ENCODE measurements around the gene TCN2.
"Not testable (repeated sequence)": the region's sequence is repeated elsewhere in the genome, so short reads cannot be mapped to it uniquely, and the experiment has no call there.

The TCN2 gene

GRCh38 chr22:30665786-30666185, 58.8 kb downstream of the TCN2 start:
- DNase-seq (no peak), ATAC-seq (no peak)
- H3K27me3 Mint-ChIP-seq: peaks cover 2% of the 10 kb centered on the region
- no peaks in the 10 kb centered on the region for H3K9me3 Mint-ChIP-seq
- peaks cover 22% of the 10 kb centered on the region for H3K4me1 Mint-ChIP-seq
- H3K4me3 Mint-ChIP-seq: peak overlapping the region; percentile 42
- peaks cover 15% of the 10 kb centered on the region for H3K36me3 Mint-ChIP-seq (ENCODE audit: low read depth)
- H3K27ac Mint-ChIP-seq: no peak overlapping the region

GRCh38 chr22:30667107-30667493, 60.1 kb downstream of the TCN2 start:
- peaks cover 2% of the 10 kb centered on the region for H3K27me3 Mint-ChIP-seq
- peak overlapping the region; percentile 90 for H3K27ac Mint-ChIP-seq
- H3K4me3 Mint-ChIP-seq: peak overlapping the region; percentile 87
- ATAC-seq (peak; percentile 53), DNase-seq (no peak)
- peaks cover 22% of the 10 kb centered on the region for H3K4me1 Mint-ChIP-seq
- H3K9me3 Mint-ChIP-seq: no peaks in the 10 kb centered on the region
- H3K36me3 Mint-ChIP-seq (ENCODE audit: low read depth): peaks cover 13% of the 10 kb centered on the region

- Mint-ChIP-seq H3K9me3 (no peaks in the 10 kb centered on the region), H3K27me3 (peaks cover 2% of the 10 kb centered on the region), H3K36me3 (ENCODE audit: low read depth) (peaks cover 11% of the 10 kb centered on the region), H3K4me1 (peaks cover 22% of the 10 kb centered on the region), H3K27ac (peak within 1 kb of the TSS; percentile 90), H3K4me3 (peak within 1 kb of the TSS; percentile 87)
- ATAC-seq: peak; percentile 88
- DNase-seq: peak; percentile 96
Observed at GRCh38 chr22:30667494-30668385, 60.8 kb downstream of the TCN2 start, which contains the start of gene DUSP18. TSS of gene DUSP18 (minus strand) at chr22:30667875. CDS start at chr22:30664003, 3,872 bp downstream.

GRCh38 chr22:30668386-30668710, 61.4 kb downstream of the TCN2 start:
- Mint-ChIP-seq H3K4me1 (peaks cover 22% of the 10 kb centered on the region), H3K4me3 (peak overlapping the region; percentile 87), H3K27ac (peak overlapping the region; percentile 90), H3K9me3 (no peaks in the 10 kb centered on the region), H3K27me3 (peaks cover 2% of the 10 kb centered on the region), H3K36me3 (ENCODE audit: low read depth) (peaks cover 5% of the 10 kb centered on the region)
- no peak for ATAC-seq
- no peak for DNase-seq

GRCh38 chr22:30671071-30671470, 64.1 kb downstream of the TCN2 start:
- H3K9me3 Mint-ChIP-seq: no peaks in the 10 kb centered on the region
- peaks cover 2% of the 10 kb centered on the region for H3K27me3 Mint-ChIP-seq
- H3K36me3 Mint-ChIP-seq (ENCODE audit: low read depth): no peaks in the 10 kb centered on the region
- H3K27ac Mint-ChIP-seq: no peak overlapping the region
- no peak for ATAC-seq
- H3K4me1 Mint-ChIP-seq: peaks cover 16% of the 10 kb centered on the region
- H3K4me3 Mint-ChIP-seq: no peak overlapping the region
- DNase-seq: no peak

- DNase-seq (no peak), ATAC-seq (no peak)
- H3K27me3 Mint-ChIP-seq: peaks cover 8% of the 10 kb centered on the region
- H3K36me3 Mint-ChIP-seq (ENCODE audit: low read depth): no peaks in the 10 kb centered on the region
- H3K4me1 Mint-ChIP-seq: peaks cover 5% of the 10 kb centered on the region
- no peaks in the 10 kb centered on the region for H3K9me3 Mint-ChIP-seq
- no peak overlapping the region for H3K4me3 Mint-ChIP-seq
- H3K27ac Mint-ChIP-seq: no peak overlapping the region
Observed at GRCh38 chr22:30673136-30673535, 66.2 kb downstream of the TCN2 start.

GRCh38 chr22:30674482-30674881, 67.5 kb downstream of the TCN2 start:
- no peaks in the 10 kb centered on the region for H3K4me1 Mint-ChIP-seq
- H3K36me3 Mint-ChIP-seq (ENCODE audit: low read depth): no peaks in the 10 kb centered on the region
- no peaks in the 10 kb centered on the region for H3K9me3 Mint-ChIP-seq

GRCh38 chr22:30675436-30675835, 68.5 kb downstream of the TCN2 start:
- H3K27ac Mint-ChIP-seq: no peak overlapping the region
- no peak overlapping the region for H3K4me3 Mint-ChIP-seq
- H3K4me1 Mint-ChIP-seq: no peaks in the 10 kb centered on the region
- H3K27me3 Mint-ChIP-seq: peaks cover 8% of the 10 kb centered on the region
- H3K36me3 Mint-ChIP-seq (ENCODE audit: low read depth): no peaks in the 10 kb centered on the region
- ATAC-seq: no peak
- H3K9me3 Mint-ChIP-seq: no peaks in the 10 kb centered on the region
- no peak for DNase-seq

More at GRCh38 chr22:30674482-30674881, 67.5 kb downstream of the TCN2 start:
- DNase-seq (no peak), ATAC-seq (no peak)
- Mint-ChIP-seq H3K27ac (no peak overlapping the region), H3K4me3 (no peak overlapping the region), H3K27me3 (peaks cover 8% of the 10 kb centered on the region)

- ATAC-seq; H3K4me3 Mint-ChIP-seq; DNase-seq; H3K36me3 Mint-ChIP-seq (ENCODE audit: low read depth); H3K4me1 Mint-ChIP-seq; H3K9me3 Mint-ChIP-seq; H3K27me3 Mint-ChIP-seq; H3K27ac Mint-ChIP-seq: not testable (repeated sequence)
Observed at GRCh38 chr22:30676565-30676964, 69.6 kb downstream of the TCN2 start.

Data from activated naive CD8-positive, alpha-beta T cell treated with anti-CD3 and anti-CD28 coated beads, Interleukin-2, amount 50 U/mL, for 24 hours (primary cell).